GM12892 (cell line): ENCODE results near the gene IMPACT.

Experiments
- POLR2A ChIP-seq: IDR thresholded peaks from 2 replicates; pipeline ENCODE4 v1.6.1; 2011; ENCODE audit warnings: low read depth, low read length, control low read depth
- POLR2AphosphoS5 ChIP-seq: IDR thresholded peaks from 2 replicates; pipeline ENCODE4 v1.6.1; 2011; ENCODE audit warnings: low read depth, low read length, control low read depth
- TAF1 ChIP-seq: IDR thresholded peaks from 2 replicates; pipeline ENCODE4 v1.6.1; 2011; ENCODE audit warnings: low read depth, mild to moderate bottlenecking, control low read depth, low read length, borderline replicate concordance

DNA sequence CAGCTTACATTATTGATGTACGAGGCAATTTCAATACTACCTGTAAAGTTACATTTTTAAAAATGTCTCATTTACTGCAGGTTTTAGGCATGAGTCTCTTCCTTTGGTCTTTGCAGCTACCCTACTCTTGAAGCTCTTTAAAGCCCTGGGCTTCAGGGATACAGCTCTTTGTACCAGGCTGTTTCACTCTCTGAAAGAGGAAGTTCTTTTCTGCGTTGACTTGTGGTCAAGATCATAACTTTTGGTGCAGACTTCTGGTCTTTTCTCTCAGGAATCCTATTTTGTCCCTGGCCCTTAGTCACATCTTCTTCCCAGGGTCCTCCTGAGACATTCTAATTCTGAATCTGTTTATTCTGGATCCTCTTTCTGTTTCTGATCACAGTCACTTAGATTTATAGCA lies 17.4 kb downstream of the IMPACT start:
- TF ChIP-seq TAF1 (no peak), POLR2AphosphoS5 (no peak), POLR2A (no peak)
